Pancreas (tissue), 10 donors: ENCODE results near the gene HPRT1. TPM values are rescaled to one million over a fixed set of nuclear protein-coding genes. Genes with fewer than 3 reads are reported as not detected.
A peak's percentile ranks its signal among the peaks of the same experiment; 100 is the strongest.

Source experiments
- ATAC-seq, 4 donors: fragments of 200-7000 bp; cut with Tn5 transposase; one replicate each; pipeline versions ENCODE4 v1.8.0 to v1.9.1; 2020; ENCODE audit warnings: mild to moderate bottlenecking in 4 of 4, moderate library complexity in 4 of 4
- DNase-seq, 6 donors: peaks; one replicate each; pipeline ENCODE4 v3.0.0-alpha.2; 2020
- FAIRE-seq: peaks from 2 replicates; lab custom pipeline; 2012; peaks lifted over from hg19 to GRCh38; lab: Jason Lieb, UNC
- H3K27ac ChIP-seq, 4 donors: fragments of 200-600 bp; sonication (generic); 1 replicate in 3 of 4; 2 replicates in 1 of 4; pipeline versions ENCODE4 v1.5.0 to v1.8.0; 2020
- H3K27me3 ChIP-seq, 4 donors: fragments of 200-600 bp; one replicate each; pipeline ENCODE4 v1.8.0; 2021
- H3K36me3 ChIP-seq, 3 donors: fragments of 200-600 bp; sonication (generic) in 1 of 3; one replicate each; pipeline versions ENCODE4 v1.5.0 to v1.8.0; 2020 to 2021
- H3K4me1 ChIP-seq, 3 donors: fragments of 200-600 bp; one replicate each; pipeline ENCODE4 v1.8.0; 2021
- H3K4me3 ChIP-seq, 4 donors: fragments of 200-600 bp; sonication (generic) in 2 of 4; one replicate each; pipeline versions ENCODE4 v1.5.0 to v1.8.0; 2020 to 2021
- H3K9me3 ChIP-seq, 4 donors: fragments of 200-600 bp; one replicate each; pipeline ENCODE4 v1.8.0; 2021
- CTCF ChIP-seq, 4 donors: fragments of 200-600 bp; sonication (generic) in 3 of 4; IDR thresholded peaks; one replicate each; pipeline versions ENCODE4 v1.5.0 to v1.8.0; 2021; ENCODE audit warnings: antibody characterized with exemption in 4 of 4
- WGBS, 2 donors: extraction: QIAGEN DNeasy Blood & Tissue Kit; methylation state at CpG; one replicate each; pipeline ENCODE4 v1.1.7; 2013; 5-methylcytosine and 5-hydroxymethylcytosine counted together
- intact Hi-C, 3 donors: fragments of 100-400 bp; cut with DNase I; formaldehyde crosslinking; loops; one replicate each; pipeline versions ENCODE4 v1.11.1 to v1.14.2; 2022
- polyA plus RNA-seq, 2 donors: library from polyadenylated mRNA; stranded (reverse); fragments of 200-250 nt; gene quantifications; one replicate each; pipeline ENCODE4 v1.2.3, GENCODE V29; 2013
- total RNA-seq, 6 donors: library from RNA; stranded (reverse); fragmentation: NEBNext Ultra II Directional in 4 of 6; extraction: Animal tissue kit (Norgen Biotek cat#: 25700) in 4 of 6; gene quantifications; one replicate each; pipeline versions ENCODE4 v1.2.1 to v1.2.4, GENCODE V29; 2021 to 2023
- donor health status: healthy with polysubstance abuse.
- donor health status: DM: no; HTN: no; CAD: no; lungs with moderate emphysema.
- donor health status: DM: no; HTN: no; CAD: no.
- donor health status: control.
- donor health status: control.
- donor health status: Bipolar disorder and iron deficiency.
- donor health status: DM: yes; HTN: yes; CAD: no.
- donor health status: DM: no; HTN: no; CAD: no.
- donor health status: DM: no; HTN: no; CAD: no.
- donor health status: DM: yes; HTN: yes; CAD: no.

Gene HPRT1
- total and polyA plus RNA-seq, 8 donors = 10.7 to 33.3 (median 20.3) TPM

- FAIRE-seq = no peak
- no peak for ATAC-seq
- 83 to 84% methylated on average over 2 of the region's 2 CpGs for WGBS, 2 donors
- H3K27me3 ChIP-seq = no peaks in the 10 kb centered on the region
- H3K36me3 ChIP-seq = no peaks in the 10 kb centered on the region
- no peak overlapping the region for H3K4me3 ChIP-seq
- intact Hi-C loops = no loop called here
- no peak overlapping the region for H3K27ac ChIP-seq
- H3K9me3 ChIP-seq = no peaks in the 10 kb centered on the region
- no peak for TF ChIP-seq CTCF (IDR thresholded peaks at IDR 0.05)
- no peaks in the 10 kb centered on the region for H3K4me1 ChIP-seq
- DNase-seq = no peak
These were observed 16.5 kb upstream of the HPRT1 start for GRCh38 chrX:134443461-134443860.

GRCh38 chrX:134444681-134445080 lies 15.3 kb upstream of the HPRT1 start:
- ATAC-seq (no peak), DNase-seq (no peak), FAIRE-seq (no peak)
- H3K36me3 ChIP-seq = no peaks in the 10 kb centered on the region
- intact Hi-C loops = no loop called here
- no peaks in the 10 kb centered on the region for H3K4me1 ChIP-seq
- H3K27me3 ChIP-seq = no peaks in the 10 kb centered on the region
- TF ChIP-seq CTCF (IDR thresholded peaks at IDR 0.05) = no peak
- no peak overlapping the region for H3K4me3 ChIP-seq
- WGBS, 2 donors = 65 to 82% methylated on average over 3 of the region's 3 CpGs
- H3K9me3 ChIP-seq = no peaks in the 10 kb centered on the region
- no peak overlapping the region for H3K27ac ChIP-seq

GRCh38 chrX:134452596-134452995 lies 7.4 kb upstream of the HPRT1 start:
- no peak for TF ChIP-seq CTCF (IDR thresholded peaks at IDR 0.05)
- Histone ChIP-seq H3K4me1 (no peaks in the 10 kb centered on the region), H3K27ac (no peak overlapping the region), H3K36me3 (no peaks in the 10 kb centered on the region), H3K9me3 (no peaks in the 10 kb centered on the region), H3K4me3 (no peak overlapping the region), H3K27me3 (no peaks in the 10 kb centered on the region)
- WGBS, 2 donors = 77 to 91% methylated on average over 6 of the region's 6 CpGs
- DNase-seq = no peak
- no peak for FAIRE-seq
- intact Hi-C loops = no loop called here
- no peak for ATAC-seq

GRCh38 chrX:134453631-134454030 lies 6.3 kb upstream of the HPRT1 start:
- Histone ChIP-seq H3K27ac (no peak overlapping the region), H3K9me3 (no peaks in the 10 kb centered on the region), H3K4me3 (no peak overlapping the region), H3K36me3 (no peaks in the 10 kb centered on the region), H3K4me1 (no peaks in the 10 kb centered on the region), H3K27me3 (no peaks in the 10 kb centered on the region)
- WGBS, 2 donors = 32 to 42% methylated on average over 6 of the region's 6 CpGs
- FAIRE-seq (no peak), ATAC-seq (peak in 1 of 4 donors; percentile 51), DNase-seq (peak in 2 of 6 donors; percentile 16 to 24)
- intact Hi-C loops = no loop called here
- TF ChIP-seq CTCF (IDR thresholded peaks at IDR 0.05) = no peak

- ATAC-seq = no peak
- no peak for FAIRE-seq
- DNase-seq = no peak
- H3K27ac ChIP-seq = no peak overlapping the region
- no peak for TF ChIP-seq CTCF (IDR thresholded peaks at IDR 0.05)
- WGBS, 2 donors = 78 to 89% methylated on average over 7 of the region's 7 CpGs
- H3K4me3 ChIP-seq = no peak overlapping the region
- H3K27me3 ChIP-seq = no peaks in the 10 kb centered on the region
- no peaks in the 10 kb centered on the region for H3K36me3 ChIP-seq
- no peaks in the 10 kb centered on the region for H3K9me3 ChIP-seq
- no peaks in the 10 kb centered on the region for H3K4me1 ChIP-seq
- intact Hi-C loops = no loop called here
These were observed 5.5 kb upstream of the HPRT1 start for GRCh38 chrX:134454506-134454905.
